Measurements from ENCODE around the gene DLG5.

- TF ChIP-seq CTCF (IDR thresholded peaks at IDR 0.05; ENCODE audit: insufficient read depth, low read length, poor library complexity, severe bottlenecking) (no peak), EZH2phosphoT487 (conservative IDR thresholded peaks at IDR 0.05; ENCODE audit: low read length) (no peak)
These were observed 21.3 kb downstream of the DLG5 start for GRCh38 chr10:77905086-77905748.

All from SU-DHL-6 (cell line).